OCI-LY3 (cell line): Measurements from ENCODE around the gene GFER.

Experiments
- H2AFZ ChIP-seq: fragments of 200-600, 300-600 bp; shearing (Covaris generic); 2 replicates; pipeline ENCODE4 v1.6.0; 2014; ENCODE audit warnings: antibody characterized with exemption, low read depth, low read length
- H3K27ac ChIP-seq: fragments of 200-600, 300-600 bp; sonication (generic); 2 replicates; pipeline ENCODE4 v1.5.1; 2014; ENCODE audit warnings: mild to moderate bottlenecking, low read length, moderate library complexity, mixed read lengths
- H3K27me3 ChIP-seq: fragments of 200-600, 300-600 bp; sonication (generic); 2 replicates; pipeline ENCODE4 v1.6.1; 2014; ENCODE audit warnings: low read depth, low read length, mixed read lengths
- H3K36me3 ChIP-seq: fragments of 200-600, 300-600 bp; sonication (generic); replicated peaks from 2 replicates; pipeline ENCODE3; 2014; ENCODE audit warnings: low read depth, low read length, mixed read lengths
- H3K4me1 ChIP-seq: fragments of 300-600, 200-600 bp; sonication (generic); 2 replicates; pipeline ENCODE4 v1.6.1; 2014; ENCODE audit warnings: low read length, mixed read lengths
- H3K4me2 ChIP-seq: fragments of 200-600, 300-600 bp; sonication (generic); 2 replicates; pipeline ENCODE4 v1.6.1; 2014; ENCODE audit warnings: low read length, mixed read lengths
- H3K4me3 ChIP-seq: fragments of 300-600, 200-600 bp; sonication (generic); 2 replicates; pipeline ENCODE4 v1.5.1; 2014; ENCODE audit warnings: antibody characterized with exemption, mild to moderate bottlenecking, low read length, moderate library complexity
- H3K79me2 ChIP-seq: fragments of 300-600, 200-600 bp; shearing (Covaris generic); 2 replicates; pipeline ENCODE4 v1.6.1; 2014; ENCODE audit warnings: mild to moderate bottlenecking, low read length, mixed read lengths
- H3K9ac ChIP-seq: fragments of 300-600, 200-600 bp; shearing (Covaris generic); 2 replicates; pipeline ENCODE4 v1.6.0; 2014; ENCODE audit warnings: mild to moderate bottlenecking, low read length, moderate library complexity
- H3K9me3 ChIP-seq: fragments of 200-600, 300-600 bp; shearing (Covaris generic); 2 replicates; pipeline ENCODE4 v1.6.1; 2014; ENCODE audit warnings: low read length, mixed read lengths; ENCODE audit not compliant: insufficient read depth
- H4K20me1 ChIP-seq: fragments of 200-600, 300-600 bp; sonication (generic); 2 replicates; pipeline ENCODE4 v1.6.1; 2016; ENCODE audit warnings: low read length, mixed read lengths; ENCODE audit not compliant: insufficient read depth
- CTCF ChIP-seq: fragments of 200-600, 300-600 bp; sonication (generic); IDR thresholded peaks from 2 replicates; pipeline ENCODE4 v1.5.1; 2014; ENCODE audit warnings: antibody characterized with exemption, low read length, low read depth
- EZH2phosphoT487 ChIP-seq: fragments of 200-600 bp; shearing (Covaris generic); IDR thresholded peaks from 2 replicates; pipeline ENCODE4 v1.6.1; 2018; ENCODE audit warnings: antibody characterized with exemption, mixed run types, low read depth

Gene GFER

DNA sequence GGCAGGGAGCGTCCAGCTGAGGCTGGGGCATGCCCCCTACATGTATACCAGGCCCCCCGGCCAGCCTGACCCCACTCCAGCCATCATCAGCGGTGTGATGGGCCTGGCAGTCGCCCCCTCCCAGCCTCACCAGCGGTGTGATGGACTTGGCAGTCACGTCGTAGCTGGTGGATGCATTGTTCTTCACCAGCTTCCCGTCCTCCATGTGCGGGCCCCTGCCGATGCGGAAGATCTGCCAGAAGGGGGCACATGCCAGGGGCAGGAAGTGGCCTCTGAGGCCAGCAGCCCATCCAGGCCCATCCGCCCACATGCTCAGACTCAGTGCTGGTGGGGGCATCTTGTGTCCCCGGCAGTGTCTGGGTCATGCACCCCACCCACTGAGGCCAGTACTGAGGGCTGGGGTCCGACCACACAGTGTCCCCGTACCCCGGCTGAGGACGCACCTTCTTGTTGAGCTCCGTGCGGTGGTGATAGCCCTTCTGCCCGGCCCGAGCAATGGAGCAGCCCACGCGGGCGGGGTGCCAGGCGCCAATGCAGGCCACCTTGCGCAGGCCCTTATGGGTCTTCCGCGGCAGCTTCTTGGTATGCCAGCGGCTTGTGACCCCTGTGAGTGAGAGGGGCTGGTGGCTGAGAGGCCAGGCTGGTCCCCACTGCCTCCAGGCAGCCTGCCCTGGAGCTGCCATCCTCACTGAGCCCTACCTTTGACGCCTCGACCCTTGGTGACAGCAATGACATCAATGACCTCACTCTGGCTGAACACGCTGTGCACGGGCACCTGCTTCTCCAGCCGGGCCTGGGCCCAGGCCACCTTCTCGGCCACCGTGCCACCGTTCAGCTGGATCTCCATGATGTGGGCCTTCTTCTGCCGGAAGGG, 37.3 kb upstream of the GFER start:
- H3K27ac ChIP-seq: no peak overlapping the region
- peaks cover 13% of the 10 kb centered on the region for H3K79me2 ChIP-seq
- no peaks in the 10 kb centered on the region for H3K27me3 ChIP-seq
- H2AFZ ChIP-seq: no peak overlapping the region
- H4K20me1 ChIP-seq: peaks cover under 1% of the 10 kb centered on the region; the same call in 1 of the 2 replicates
- H3K9me3 ChIP-seq: no peaks in the 10 kb centered on the region
- no peak for TF ChIP-seq CTCF
- TF ChIP-seq EZH2phosphoT487: no peak
- no peak overlapping the region for H3K4me3 ChIP-seq
- no peaks in the 10 kb centered on the region for H3K36me3 ChIP-seq
- H3K4me1 ChIP-seq: peaks cover 11% of the 10 kb centered on the region
- H3K4me2 ChIP-seq: no peak overlapping the region
- no peak overlapping the region for H3K9ac ChIP-seq

- H3K27me3 ChIP-seq: no peaks in the 10 kb centered on the region
- no peak for TF ChIP-seq CTCF
- TF ChIP-seq EZH2phosphoT487: no peak
- no peak overlapping the region for H3K27ac ChIP-seq
- H3K79me2 ChIP-seq: peaks cover 7% of the 10 kb centered on the region
- H2AFZ ChIP-seq: no peak overlapping the region
- H3K9ac ChIP-seq: no peak overlapping the region
- H3K4me3 ChIP-seq: no peak overlapping the region
- no peaks in the 10 kb centered on the region for H3K9me3 ChIP-seq
- H3K4me1 ChIP-seq: peaks cover 6% of the 10 kb centered on the region
- no peaks in the 10 kb centered on the region for H4K20me1 ChIP-seq
- H3K4me2 ChIP-seq: no peak overlapping the region
- H3K36me3 ChIP-seq: no peaks in the 10 kb centered on the region
These were observed 36.7 kb upstream of the GFER start for GRCh38 chr16:1947369-1947670.

DNA sequence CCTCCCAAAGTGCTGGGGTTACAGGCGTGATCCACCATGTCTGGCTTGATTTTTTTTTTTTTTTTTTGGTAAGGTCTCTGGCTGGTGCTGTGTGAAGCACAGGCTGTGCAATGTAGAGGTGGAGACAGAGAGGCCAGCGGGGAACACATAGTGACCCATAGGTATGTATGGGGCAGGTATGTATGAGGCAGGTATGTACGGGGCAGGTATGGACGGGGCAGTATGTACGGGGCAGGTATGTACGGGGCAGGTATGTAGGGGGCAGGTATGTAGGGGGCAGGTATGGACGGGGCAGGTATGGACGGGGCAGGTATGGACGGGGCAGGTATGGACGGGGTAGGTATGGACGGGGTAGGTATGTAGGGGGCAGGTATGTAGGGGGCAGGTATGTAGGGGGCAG, 34.5 kb upstream of the GFER start:
- TF ChIP-seq CTCF: no peak
- TF ChIP-seq EZH2phosphoT487: no peak
- no peak overlapping the region for H3K9ac ChIP-seq
- H3K36me3 ChIP-seq: no peaks in the 10 kb centered on the region
- no peak overlapping the region for H3K4me3 ChIP-seq
- H3K27ac ChIP-seq: no peak overlapping the region
- H2AFZ ChIP-seq: no peak overlapping the region
- H3K4me1 ChIP-seq: no peaks in the 10 kb centered on the region
- no peaks in the 10 kb centered on the region for H3K9me3 ChIP-seq
- H4K20me1 ChIP-seq: no peaks in the 10 kb centered on the region
- H3K79me2 ChIP-seq: no peaks in the 10 kb centered on the region
- no peaks in the 10 kb centered on the region for H3K27me3 ChIP-seq
- no peak overlapping the region for H3K4me2 ChIP-seq

DNA sequence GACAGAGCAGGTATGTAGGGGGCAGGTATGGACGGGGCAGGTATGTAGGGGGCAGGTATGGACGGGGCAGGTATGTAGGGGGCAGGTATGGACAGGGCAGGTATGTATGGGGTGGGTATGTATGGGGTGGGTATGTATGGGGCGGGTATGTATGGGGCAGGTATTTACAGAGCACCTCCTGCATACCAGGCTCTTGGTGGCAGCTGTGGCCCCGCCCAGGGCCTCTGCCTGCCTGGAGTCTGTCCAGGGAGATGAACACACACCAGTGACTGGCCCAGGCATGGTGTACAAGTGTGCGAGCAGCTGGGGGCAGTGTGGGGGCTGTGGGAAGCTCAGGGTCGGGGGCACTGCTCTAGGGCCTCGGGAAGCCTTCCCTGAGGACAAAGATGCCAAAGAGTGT, 33.9 kb upstream of the GFER start:
- Histone ChIP-seq H4K20me1 (no peaks in the 10 kb centered on the region), H3K4me1 (no peaks in the 10 kb centered on the region), H3K9ac (no peak overlapping the region), H3K9me3 (no peaks in the 10 kb centered on the region), H3K36me3 (no peaks in the 10 kb centered on the region), H3K79me2 (no peaks in the 10 kb centered on the region), H2AFZ (no peak overlapping the region), H3K27ac (no peak overlapping the region), H3K4me3 (no peak overlapping the region), H3K27me3 (no peaks in the 10 kb centered on the region), H3K4me2 (no peak overlapping the region)
- no peak for TF ChIP-seq EZH2phosphoT487
